ENCODE data around the gene PAX4.

DNA sequence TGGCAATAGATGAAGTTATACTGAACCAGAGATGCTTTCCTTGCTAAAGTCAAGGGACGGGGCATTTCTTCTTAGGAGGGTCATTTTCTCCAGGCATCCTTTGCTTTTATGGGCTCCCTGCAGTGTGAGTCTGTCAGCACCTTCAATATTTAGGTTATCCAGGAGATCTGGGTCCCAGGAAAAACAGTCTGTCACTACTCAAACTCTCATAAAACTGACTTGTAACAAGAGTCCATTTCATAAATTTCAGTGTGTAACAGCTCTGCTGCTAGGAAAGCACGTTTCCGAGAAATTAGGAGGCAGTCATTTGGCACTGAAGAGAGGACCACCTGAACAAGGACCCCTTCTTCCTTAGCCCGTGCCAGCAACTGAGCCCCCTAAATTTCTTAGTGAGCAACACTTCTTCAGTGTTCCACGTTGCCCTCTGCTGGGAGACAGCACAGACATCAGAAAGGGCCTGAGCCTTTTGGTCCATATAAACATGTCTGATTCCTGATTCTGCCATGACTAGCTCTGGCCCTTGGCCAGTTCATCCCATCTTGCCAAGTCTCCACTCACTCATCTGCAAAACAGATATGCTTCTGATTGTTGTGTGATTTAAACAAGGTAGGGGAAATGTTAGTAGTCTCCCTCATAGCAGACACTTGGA is 39.8 kb downstream of the PAX4 start:
- TF ChIP-seq, protein P1, sequence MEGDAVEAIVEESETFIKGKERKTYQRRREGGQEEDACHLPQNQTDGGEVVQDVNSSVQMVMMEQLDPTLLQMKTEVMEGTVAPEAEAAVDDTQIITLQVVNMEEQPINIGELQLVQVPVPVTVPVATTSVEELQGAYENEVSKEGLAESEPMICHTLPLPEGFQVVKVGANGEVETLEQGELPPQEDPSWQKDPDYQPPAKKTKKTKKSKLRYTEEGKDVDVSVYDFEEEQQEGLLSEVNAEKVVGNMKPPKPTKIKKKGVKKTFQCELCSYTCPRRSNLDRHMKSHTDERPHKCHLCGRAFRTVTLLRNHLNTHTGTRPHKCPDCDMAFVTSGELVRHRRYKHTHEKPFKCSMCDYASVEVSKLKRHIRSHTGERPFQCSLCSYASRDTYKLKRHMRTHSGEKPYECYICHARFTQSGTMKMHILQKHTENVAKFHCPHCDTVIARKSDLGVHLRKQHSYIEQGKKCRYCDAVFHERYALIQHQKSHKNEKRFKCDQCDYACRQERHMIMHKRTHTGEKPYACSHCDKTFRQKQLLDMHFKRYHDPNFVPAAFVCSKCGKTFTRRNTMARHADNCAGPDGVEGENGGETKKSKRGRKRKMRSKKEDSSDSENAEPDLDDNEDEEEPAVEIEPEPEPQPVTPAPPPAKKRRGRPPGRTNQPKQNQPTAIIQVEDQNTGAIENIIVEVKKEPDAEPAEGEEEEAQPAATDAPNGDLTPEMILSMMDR (IDR thresholded peaks at IDR 0.05) = no peak
- TF ChIP-seq POLR2A (IDR thresholded peaks at IDR 0.05) = no peak

Data from esophagus squamous epithelium (tissue), 4 donors.